ENCODE measurements around the gene TRIP12.

GRCh38 chr2:229899604-229900003 is 22.2 kb downstream of the TRIP12 start:
- TF ChIP-seq CTCF (IDR thresholded peaks at IDR 0.05; ENCODE audit: extremely low read depth in 1 of 2, insufficient read depth in 1 of 2, low read depth in 1 of 2, low read length in 2 of 2) (no peak), EZH2 (IDR thresholded peaks at IDR 0.05; ENCODE audit: borderline replicate concordance, low read depth, low read length, severe bottlenecking) (no peak), MAX (IDR thresholded peaks at IDR 0.05; ENCODE audit: insufficient read depth, insufficient read length) (no peak), JUN (IDR thresholded peaks at IDR 0.05; ENCODE audit: borderline replicate concordance, insufficient read depth, insufficient read length, low read depth) (no peak), POLR2A (IDR thresholded peaks at IDR 0.05; ENCODE audit: low read depth, low read length) (no peak), POLR2AphosphoS5 (IDR thresholded peaks at IDR 0.05; ENCODE audit: insufficient read depth, low read depth, low read length) (no peak)
